EL (cell line): Measurements from ENCODE around the gene DSCAML1.

ENCODE experiments used
- DNase-seq: peaks from one replicate; pipeline ENCODE4 v3.0.0-alpha.2; 2016

The DSCAML1 gene

DNA sequence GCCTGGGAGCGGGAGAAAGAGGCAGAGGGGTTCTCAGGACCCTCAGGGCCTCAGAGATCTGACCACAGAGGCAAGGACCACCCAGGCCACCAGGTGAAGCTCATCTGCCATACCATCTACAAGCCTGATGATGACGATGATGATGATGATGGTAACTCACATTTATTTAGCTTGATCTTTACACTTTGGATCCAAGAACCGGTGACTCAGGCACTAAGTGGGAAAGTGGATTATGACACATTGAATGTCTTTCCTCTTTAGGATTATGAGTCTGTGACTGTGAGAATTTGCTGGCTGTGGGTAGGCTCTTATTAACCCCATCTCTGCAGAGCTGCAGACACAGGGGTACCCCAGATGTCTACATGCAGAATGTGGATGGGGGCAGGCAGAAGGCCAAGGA lies 110.3 kb downstream of the DSCAML1 start:
- no peak for DNase-seq

DNA sequence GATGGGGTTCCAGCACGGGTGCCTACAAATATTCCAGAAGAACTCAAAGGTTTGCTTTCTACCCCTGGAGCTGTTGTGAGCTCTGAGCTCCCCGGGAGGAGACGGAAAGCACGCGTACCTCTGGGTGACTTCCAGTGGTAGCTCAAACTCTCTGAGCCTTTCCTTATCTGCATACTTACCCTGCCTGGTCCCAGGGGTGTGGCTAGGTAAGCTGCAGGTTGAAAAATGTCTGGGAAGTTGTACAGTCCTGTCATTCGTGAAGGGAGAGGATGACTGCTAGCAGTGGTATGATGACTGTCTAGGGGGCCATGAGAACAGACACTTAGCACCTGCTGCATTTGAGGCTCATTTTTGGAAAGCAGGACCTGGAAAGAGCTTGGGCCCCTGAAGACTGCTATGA lies 111.5 kb downstream of the DSCAML1 start:
- DNase-seq, result no peak

DNA sequence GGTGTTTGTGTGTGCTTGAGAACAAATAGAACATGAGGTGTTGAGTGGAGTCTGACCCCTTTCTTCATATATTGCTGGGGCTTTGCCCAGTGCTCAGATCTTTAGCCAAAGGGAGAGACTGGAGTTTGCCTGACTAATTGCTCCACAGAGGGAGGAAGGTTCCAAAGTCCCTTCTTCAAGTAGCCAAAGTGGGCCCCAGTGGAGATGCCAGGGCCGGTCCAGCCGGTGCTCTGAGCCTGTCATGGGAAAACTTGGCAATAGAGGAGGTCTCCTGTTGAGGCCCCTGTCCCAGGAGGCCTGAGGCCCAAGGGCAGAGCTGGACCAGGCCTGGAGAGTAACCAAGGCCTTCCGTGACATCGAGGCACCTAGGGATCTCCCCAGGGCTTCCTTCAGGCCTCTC lies 112.3 kb downstream of the DSCAML1 start:
- DNase-seq, result no peak

DNA sequence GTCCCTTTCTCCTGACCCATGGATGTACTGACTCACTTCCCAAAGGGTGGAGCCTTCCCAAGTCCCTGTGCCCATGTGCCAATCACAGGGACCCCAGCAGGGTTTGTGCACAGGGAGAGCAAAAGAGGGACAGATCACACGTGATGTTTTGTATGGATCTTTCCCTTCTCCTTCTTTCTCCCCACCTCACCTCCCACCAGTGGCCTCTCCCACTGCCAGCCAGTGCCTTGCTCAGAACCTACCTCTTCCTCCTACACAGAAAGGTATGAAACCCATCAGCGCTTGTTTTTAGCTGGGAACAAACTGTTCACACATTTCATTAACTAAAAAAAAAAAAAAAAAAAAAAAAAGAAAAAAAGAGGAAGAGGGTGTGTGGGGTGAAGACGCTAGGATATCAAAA lies 112.9 kb downstream of the DSCAML1 start:
- DNase-seq, result no peak

DNA sequence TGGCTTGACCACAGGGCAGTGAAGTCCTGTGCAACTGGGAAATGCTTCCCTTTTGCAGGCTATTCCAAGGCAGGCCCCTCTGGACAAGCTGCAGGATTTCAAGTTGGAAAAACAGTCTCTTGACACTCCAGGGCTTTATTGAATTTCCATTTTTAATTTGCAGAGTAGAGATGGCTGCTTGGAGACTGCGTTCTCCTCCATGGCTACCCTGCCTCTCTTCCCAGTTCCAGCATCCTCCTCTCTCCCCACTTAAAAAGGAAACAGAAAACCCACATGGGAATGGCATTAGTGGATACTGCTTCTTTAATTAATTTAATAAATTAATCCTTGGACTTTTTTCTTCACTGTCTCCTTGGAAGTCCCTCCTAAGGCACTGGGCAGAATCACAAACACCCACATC lies 115.6 kb downstream of the DSCAML1 start:
- DNase-seq, result no peak

DNA sequence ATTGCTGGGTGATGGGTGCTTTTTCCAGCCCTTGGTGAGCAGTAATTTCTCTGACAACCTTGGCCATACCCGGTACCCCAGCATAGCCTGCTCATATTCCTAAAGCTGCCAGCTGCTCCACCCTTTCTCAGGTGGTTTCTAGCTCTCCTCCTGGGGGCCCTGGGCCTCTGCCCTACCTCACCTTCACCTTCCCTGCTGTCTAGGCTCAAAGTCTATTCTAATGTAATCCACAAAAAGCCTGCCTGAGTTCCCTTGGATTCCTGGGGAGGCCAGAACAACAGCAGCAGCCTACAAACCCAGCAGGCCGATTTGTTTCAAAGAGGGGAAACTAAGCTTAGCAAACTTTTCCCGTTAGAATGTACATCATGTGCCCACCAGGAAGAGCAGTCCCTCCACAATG lies 117.6 kb downstream of the DSCAML1 start:
- no peak for DNase-seq

DNA sequence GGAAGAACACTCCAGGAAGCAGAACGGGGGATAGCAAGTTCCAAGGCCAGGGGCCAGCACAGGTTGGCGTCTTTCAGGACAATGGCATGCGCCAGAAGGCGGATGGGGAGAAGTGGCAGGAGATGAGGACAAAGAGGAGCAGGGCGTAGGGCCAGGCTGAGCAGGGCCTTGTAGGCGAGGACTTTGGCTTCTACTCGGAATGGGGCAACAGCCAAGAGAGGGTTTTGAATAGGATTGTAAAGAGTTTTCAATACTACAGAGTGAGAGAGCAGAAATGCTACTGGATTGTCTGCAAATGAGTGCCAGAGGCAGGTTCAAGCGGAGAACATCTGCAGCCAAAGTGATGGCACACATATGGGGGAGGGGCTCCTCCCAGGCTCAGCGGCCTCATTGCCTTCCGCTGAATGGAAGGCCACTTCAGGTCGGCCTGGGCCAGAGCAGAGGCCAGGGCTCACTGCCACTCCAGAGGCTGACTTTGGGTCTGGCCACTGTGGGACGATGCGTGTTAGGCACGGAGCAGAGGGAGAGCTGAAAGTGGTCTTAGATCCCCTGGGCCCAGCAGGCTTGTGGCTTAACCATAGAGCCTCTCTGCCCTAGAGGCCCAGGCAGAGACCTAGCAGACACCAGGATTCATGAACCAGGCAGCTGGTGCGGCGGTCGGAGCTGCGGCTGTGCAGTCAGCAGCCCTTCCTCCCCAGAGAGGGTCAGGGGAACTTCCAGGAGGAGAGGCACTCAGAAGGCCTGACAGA lies 118.2 kb downstream of the DSCAML1 start:
- DNase-seq, result no peak

DNA sequence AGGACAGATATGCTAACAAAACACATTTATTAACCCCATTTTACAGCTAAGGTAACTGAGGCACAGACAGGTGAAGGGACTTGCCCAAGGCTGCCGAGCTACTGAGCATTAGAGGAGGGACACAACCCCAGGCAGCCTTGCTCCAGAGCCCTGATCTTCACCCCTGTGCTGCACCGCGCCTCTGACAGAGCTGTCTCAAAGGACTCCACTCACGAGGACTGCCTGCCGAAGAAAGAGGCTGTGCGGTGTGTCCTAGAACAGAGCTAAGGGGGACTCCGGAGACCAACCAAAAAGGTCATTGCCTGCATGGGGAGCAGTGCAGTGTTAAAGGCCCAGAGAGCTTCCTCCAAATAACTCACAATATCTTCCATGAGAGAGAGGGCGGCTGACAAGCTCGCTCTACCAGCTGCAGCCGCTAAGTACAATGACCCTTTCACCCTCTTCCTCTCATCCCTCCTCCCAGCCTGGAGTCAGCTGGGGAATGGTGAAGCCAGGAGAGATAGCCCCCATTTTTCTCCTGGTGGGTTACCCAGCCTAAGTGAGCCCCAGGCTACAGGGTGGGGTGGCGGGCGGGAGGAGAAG lies 119.2 kb downstream of the DSCAML1 start:
- DNase-seq, result no peak

DNA sequence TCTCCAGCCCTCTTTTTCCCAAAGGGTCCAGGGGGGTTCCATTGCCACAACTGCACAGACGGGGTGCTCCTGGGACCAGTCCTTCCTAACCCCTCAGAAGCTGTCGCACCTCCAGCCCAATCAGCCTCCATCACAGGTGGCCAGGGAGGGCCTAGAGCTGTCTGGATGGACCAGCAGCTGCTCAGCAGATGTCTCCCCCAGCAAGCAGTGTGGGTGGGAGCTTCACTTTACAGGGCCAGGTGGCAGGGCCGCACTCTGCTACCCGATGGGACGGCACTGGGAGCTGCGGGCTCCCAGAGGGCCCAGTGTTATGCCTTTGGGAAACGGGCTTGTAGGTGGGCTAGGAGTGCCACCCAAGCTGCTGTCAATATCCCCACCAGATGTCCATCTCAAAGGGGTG lies 120.5 kb downstream of the DSCAML1 start:
- no peak for DNase-seq

DNA sequence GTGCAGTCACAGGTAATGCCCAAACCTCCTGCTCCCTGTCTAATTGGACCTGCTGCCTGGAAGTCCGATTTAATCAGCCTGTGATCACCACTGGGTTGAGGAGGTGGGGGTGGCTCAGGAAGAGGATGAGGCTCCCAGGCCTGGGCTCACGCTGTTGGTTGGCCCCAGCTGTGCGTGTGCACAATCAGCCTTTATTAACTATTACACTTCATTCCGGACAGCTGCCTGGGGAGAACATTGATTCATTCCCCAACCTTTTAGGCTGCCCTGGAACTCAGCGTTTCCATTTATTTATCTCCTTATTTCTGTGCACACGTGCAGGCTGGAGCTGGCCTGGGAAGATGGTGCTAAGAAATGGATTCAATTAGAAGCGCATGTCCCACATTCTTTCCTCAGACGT lies 123.4 kb downstream of the DSCAML1 start:
- no peak for DNase-seq

DNA sequence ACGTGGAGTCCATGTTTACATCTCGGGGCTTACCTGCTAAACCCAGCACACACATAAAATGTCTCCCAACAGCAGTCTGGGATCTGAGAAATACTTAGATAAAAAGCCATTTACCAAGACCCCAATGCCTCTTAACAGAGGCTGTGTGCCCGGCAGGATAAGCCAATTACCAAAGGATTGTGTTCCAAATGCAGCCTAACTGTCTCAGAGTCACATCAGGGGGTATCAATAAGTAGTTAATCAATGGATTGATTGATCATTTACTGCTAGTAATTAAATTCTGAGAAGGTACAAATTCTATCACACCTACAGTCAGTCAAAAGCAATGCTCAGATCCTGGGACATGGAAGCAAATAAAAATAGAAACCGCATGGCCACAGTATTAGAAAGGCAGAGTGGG lies 125.6 kb downstream of the DSCAML1 start:
- no peak for DNase-seq

DNA sequence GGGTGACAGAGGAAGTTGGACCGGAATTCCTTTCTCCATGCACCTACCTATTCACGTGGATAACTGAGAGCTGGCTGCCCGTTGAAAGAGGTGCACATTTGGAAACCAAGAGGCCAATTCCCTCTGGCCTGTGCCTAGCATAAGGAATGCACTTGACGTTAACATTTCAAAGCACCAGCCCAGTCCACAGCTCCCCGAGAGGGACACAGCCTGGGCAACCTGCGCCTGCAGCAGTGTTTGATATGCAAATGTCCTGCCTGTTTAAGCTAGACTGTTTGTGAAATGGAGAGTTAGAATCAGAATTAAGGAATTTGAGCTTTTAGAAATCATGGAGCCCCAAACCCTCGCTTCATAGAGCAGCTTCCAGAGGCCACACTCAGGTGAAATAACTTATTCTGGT lies 126.1 kb downstream of the DSCAML1 start:
- no peak for DNase-seq

DNA sequence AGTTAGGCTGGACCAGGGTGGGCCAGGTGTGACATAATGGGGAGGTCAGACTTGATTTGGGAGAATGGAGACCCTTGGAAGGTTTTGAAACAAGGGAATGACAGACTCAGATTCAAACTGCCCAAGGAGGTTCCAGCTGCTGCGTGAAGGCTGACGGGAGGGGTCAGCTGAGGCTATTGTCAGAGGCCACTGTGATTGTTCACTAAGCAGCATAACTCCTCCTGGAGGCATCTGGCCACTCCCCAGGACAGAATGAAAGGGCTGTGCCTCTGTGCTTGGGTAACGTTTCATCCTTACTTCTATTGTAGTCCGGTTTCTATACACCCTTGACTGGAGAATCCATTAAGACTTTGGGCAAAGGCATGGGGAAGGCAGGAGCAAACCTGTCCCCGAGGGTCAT lies 126.6 kb downstream of the DSCAML1 start:
- no peak for DNase-seq

DNA sequence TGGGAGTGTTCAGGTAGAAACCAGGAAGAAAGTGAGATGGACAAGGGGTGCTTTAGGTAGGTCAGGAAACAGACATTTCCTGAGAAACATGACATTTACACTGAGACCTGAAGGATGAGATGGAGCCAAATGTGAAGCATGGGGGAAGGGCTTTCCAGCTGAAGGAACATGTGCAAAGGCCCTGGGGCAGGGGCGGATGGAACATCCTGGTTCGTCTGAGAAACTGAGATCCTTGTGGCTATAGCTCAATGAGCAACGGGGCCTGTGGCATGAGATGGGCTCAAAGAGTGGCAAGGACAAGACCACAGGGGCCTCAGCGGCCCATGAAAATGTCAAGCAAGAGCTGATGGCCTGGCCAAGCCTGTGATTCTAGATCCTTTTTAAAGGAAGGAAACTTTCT lies 127.4 kb downstream of the DSCAML1 start:
- no peak for DNase-seq

DNA sequence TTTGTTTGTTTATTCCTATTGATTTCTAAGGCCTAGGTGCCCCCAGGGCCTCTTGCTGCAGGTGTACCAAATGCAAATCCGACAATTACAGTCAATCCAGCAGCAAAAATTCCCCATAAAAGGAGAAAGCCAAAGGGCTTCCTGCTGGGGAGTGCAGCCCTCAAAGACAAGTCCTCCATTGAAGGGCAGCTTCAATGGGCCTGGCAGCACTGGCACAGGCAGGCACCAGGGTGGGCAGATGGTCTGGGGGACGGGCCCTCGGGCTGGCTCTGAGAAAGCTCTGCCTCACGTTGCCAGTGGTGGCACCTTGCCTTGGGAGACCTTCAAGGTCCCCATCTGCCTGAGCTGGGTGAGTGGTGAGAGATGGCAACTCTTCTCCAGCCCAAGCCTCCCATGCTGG lies 128.0 kb downstream of the DSCAML1 start:
- DNase-seq, result no peak

DNA sequence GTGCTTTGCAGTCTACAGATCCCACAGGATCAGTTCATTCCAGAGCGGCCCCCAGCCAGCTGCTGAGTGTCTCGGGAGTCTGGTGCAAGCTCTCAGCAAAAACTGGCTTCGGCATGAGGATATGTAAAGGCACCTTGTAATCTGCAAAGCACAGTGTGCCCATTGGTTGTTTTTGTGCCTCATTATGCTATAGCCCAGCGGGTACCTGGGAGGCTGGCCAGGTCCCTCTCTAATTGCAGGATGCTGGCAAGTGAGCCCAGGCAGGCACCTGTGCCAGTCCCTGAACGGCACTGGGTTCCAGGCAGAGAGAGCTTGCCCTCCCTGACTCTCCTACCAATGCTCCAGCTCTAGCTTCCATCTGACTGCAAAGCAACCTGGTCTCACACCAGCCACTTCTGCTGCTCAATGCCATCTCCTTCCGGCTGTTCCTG lies 128.7 kb downstream of the DSCAML1 start:
- no peak for DNase-seq

DNA sequence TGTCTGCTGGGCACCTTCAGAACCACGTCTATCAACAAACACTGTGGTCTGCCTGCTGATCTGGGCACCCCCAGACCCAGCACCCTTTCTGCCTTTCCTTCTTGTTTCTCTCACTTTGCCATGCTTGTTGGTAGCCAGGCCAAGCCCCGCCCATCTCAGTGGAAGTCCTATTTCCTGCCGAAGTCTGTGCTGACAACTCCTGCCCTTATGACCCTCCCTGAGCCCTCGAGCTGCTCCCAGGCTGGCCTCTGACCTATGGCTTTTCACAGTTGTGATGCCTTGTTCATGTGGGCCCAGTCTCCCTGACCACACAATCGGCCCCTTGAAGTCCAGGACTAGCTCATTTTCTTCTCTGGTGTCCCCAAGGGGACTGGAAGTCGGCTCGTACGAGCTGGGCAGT lies 132.1 kb downstream of the DSCAML1 start:
- DNase-seq, result no peak

DNA sequence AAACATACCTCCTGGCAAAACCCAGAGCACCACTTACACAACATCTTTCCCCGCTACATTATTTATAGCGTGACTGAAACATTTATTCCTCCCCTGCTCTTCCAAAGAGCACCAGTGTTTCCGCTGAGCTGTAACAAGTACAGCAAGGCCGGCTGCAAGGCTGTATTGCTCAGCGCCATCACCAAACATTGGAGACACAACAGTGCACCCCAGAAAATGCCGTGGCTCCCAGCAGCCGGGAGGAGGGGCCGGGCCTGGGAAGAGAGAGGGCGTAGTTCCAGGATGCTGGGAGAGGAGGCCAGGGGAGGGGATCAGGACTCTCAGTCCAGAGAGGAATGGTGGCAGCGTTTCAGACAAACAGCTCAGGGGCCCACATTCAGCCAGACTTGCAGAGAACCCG lies 133.2 kb downstream of the DSCAML1 start:
- DNase-seq, result no peak

DNA sequence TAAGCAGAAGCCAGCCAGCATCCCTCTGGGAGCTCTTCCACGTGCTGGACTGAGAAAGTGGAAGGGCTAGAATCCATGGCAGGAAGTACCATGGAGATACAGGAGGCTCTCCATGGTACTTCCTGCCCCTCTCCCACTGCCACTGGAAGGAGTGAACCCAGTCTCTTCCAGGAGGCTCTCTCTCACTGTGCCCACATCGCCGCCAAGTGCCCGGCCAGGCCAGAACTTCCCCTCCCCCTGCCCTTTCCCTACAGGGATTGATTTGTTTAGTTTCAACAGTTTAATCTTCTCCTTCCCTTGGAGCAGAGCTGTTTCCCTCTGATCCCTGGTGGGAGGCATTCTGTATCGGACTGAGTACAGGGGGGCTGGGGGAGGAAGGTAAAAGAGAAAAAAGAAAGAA lies 133.6 kb downstream of the DSCAML1 start:
- DNase-seq, result no peak

DNA sequence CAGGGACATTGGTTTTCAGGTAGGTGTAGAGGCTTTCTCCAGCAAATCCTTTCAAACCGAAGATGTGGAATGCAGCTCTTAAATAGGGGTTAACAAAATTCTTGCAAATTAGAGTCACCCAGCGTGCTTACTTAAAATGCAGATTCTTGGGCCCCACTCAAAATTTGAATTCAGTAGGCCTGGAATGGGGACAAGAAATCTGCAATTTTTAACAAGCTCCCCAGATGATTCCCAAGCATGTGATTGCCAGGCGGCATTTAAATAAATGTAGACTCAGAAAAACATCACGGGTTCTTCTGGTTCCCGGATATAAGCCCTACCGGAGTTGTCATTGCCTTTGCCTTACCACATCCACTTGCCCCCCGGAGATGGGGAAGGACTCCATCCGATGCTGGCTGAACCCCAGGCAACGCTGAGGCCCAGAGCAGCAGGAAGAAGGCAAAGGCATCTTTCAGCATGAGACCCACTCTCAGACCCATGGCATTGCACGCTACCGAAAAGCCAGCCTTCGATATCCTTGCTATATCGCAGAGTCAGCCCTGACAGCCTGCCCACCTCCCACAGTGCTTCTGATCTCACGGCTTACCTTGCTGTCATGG lies 134.2 kb downstream of the DSCAML1 start:
- no peak for DNase-seq

DNA sequence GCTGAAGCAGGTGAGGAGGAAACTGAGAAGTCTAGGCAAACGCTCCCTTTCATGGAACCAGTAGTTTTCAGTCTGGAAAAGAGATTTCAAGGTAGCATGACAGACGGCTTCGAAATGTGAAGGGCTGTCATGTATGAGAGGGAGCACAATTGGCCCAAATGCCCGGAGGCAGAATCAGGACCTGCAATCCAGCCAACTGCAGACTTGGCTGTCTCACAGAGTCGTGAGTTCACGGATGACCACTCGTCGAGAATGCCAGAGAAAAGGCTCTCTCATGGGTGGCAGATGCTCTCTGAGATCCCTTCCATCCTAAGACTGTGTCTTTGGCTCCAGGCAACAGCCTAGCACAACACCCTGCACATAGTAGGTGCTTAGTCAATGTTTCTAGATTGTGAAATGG lies 134.8 kb downstream of the DSCAML1 start:
- no peak for DNase-seq

DNA sequence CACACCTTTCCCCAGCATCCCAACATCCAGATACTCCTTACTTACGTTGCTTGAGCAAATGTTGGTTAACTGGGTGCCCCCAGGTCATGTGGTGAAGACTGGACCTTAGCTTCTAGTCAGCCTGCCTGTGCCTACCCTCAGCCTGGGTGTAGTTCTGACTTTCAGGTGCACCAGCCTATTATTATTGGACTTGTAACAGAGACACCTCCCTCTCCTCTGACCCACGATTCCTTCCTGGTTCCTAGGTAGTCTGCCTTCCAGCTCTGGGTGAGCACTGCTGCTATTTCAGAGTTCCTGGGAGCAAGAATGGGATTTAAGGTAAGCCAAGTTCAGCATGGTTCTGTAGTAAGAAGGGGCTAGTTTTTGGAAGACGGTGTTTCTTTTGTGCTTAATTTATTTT lies 138.2 kb downstream of the DSCAML1 start:
- no peak for DNase-seq

DNA sequence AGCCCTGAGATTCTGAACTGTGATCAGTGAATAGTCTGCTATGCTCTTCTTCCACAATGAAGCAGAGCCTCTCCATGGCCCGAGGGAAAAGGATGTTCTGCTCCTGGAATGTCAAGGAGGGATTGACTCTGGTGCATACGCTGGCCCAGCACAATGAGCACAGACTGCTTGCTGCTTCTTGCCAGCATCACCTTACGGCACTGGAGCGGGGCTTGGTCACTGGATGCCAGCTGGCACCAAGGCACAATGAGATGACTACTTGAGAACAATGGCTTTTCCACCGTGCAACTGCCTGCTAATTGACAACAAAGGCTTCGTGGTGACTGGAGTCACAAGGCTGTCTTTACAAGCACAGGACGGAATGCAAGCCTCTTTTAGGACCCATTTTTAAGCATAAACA lies 139.2 kb downstream of the DSCAML1 start:
- DNase-seq, result no peak
